ENCODE data around the gene SUSD3. TPM values are rescaled to one million over a fixed set of nuclear protein-coding genes. Genes with fewer than 3 reads are reported as not detected.

The SUSD3 gene
- total and polyA plus RNA-seq, 2 of the 4 experiments (the other 2 are of a cell fraction): 0.54 to 1.5 TPM

- no peaks in the 10 kb centered on the region for H3K36me3 ChIP-seq (ENCODE audit: control insufficient read depth, insufficient read depth, low read length)
- H2BK20ac ChIP-seq (ENCODE audit: low read depth, low read length): no peak overlapping the region
- H3K14ac ChIP-seq (replicated peaks; ENCODE audit: low read depth, low read length): no peak overlapping the region
- H4K91ac ChIP-seq (ENCODE audit: insufficient read depth, low read depth, low read length): no peak overlapping the region
- no peaks in the 10 kb centered on the region for H3K79me1 ChIP-seq (ENCODE audit: low read depth in 1 of 2, low read length in 2 of 2)
- H3K18ac ChIP-seq (ENCODE audit: low read depth, low read length): no peak overlapping the region
- H3K9me1 ChIP-seq (ENCODE audit: insufficient read depth, low read length): no peaks in the 10 kb centered on the region
- dilution Hi-C loops (cut with HindIII; ENCODE audit: low sequenced_read_pairs, unreplicated experiment) (no loop called here), intact Hi-C loops (cut with micrococcal nuclease) (no loop called here), in situ Hi-C loops (cut with MboI; ENCODE audit: low sequenced_read_pairs) (no loop called here)
- no peak overlapping the region for H4K8ac ChIP-seq (ENCODE audit: low read depth in 2 of 2, low read length in 2 of 2)
- ChIA-PET POLR2A (ENCODE audit: unreplicated experiment) (no interaction called here), CTCF (no interaction called here)
- no peak overlapping the region for H2AFZ ChIP-seq (replicated peaks; ENCODE audit: low read length, poor library complexity)
- no TSS peak for BruUV-seq (replicated peaks)
- WGBS, 2 experiments (ENCODE audit: extremely low coverage in 2 of 2, insufficient read length in 1 of 2): 85% methylated on average over 5 of the region's 8 CpGs; no CpG with 5 or more reads in 1 of the 2 experiments
- DNase-seq (no peak), ATAC-seq (ENCODE audit: low read depth) (no peak)
- H3K4ac ChIP-seq (ENCODE audit: low read depth, low read length): no peak overlapping the region
- H4K20me1 ChIP-seq (ENCODE audit: insufficient read depth, low read length): no peaks in the 10 kb centered on the region
- H3K27me3 ChIP-seq (ENCODE audit: control insufficient read depth, insufficient read depth, low read length): peaks cover 20% of the 10 kb centered on the region
- no peak overlapping the region for H3K4me3 ChIP-seq (ENCODE audit: insufficient read depth, low read depth, low read length)
- H2AK9ac ChIP-seq (replicated peaks; ENCODE audit: low read depth, low read length, poor library complexity): no peak overlapping the region
- H2AK5ac ChIP-seq (ENCODE audit: low read depth, low read length): no peak overlapping the region
- no peak overlapping the region for H3K27ac ChIP-seq (ENCODE audit: insufficient read depth, low read length)
- H3K23ac ChIP-seq (ENCODE audit: low read depth, low read length): no peak overlapping the region
- H3K9me3 ChIP-seq (ENCODE audit: control insufficient read depth, insufficient read depth, low read length): no peaks in the 10 kb centered on the region; the same call in 1 of the 2 replicates
- H3K4me2 ChIP-seq (ENCODE audit: low read depth, low read length): no peak overlapping the region
- H2BK5ac ChIP-seq (ENCODE audit: low read depth, low read length, poor library complexity, severe bottlenecking): no peak overlapping the region
- no peak overlapping the region for H2BK15ac ChIP-seq (ENCODE audit: low read depth, low read length)
- no peak overlapping the region for H2BK120ac ChIP-seq (ENCODE audit: low read depth, low read length)
- H4K5ac ChIP-seq (ENCODE audit: low read depth, low read length): no peak overlapping the region
- H3K9ac ChIP-seq (ENCODE audit: low read depth, low read length): no peak overlapping the region
- H3K4me1 ChIP-seq (ENCODE audit: control insufficient read depth, insufficient read depth, low read length): no peaks in the 10 kb centered on the region
- no peak overlapping the region for H3K56ac ChIP-seq (ENCODE audit: extremely low read depth, insufficient read depth, low read length)
- TF ChIP-seq CHD1 (IDR thresholded peaks at IDR 0.05; ENCODE audit: low read depth, low read length): no peak
- TF ChIP-seq MAZ (IDR thresholded peaks at IDR 0.05; ENCODE audit: borderline replicate concordance, low read depth, low read length): no peak
- no peak for TF ChIP-seq RFX5 (IDR thresholded peaks at IDR 0.05; ENCODE audit: low read depth, low read length)
- TF ChIP-seq CTCF (conservative IDR thresholded peaks at IDR 0.05; ENCODE audit: low read depth, low read length): no peak
- TF ChIP-seq RAD21 (IDR thresholded peaks at IDR 0.05; ENCODE audit: low read length): no peak
- TF ChIP-seq MXI1 (IDR thresholded peaks at IDR 0.05; ENCODE audit: borderline replicate concordance, low read depth, low read length): no peak
- TF ChIP-seq BHLHE40 (IDR thresholded peaks at IDR 0.05; ENCODE audit: low read depth, low read length): no peak
- TF ChIP-seq NFE2L2 (IDR thresholded peaks at IDR 0.05; ENCODE audit: low read depth, low read length): no peak
- TF ChIP-seq RCOR1 (IDR thresholded peaks at IDR 0.05; ENCODE audit: insufficient replicate concordance, low read length): no peak
- no peak for TF ChIP-seq FOS (IDR thresholded peaks at IDR 0.05; ENCODE audit: low read depth, low read length)
- no peak for TF ChIP-seq CEBPB (IDR thresholded peaks at IDR 0.05; ENCODE audit: low read depth, low read length)
- no peak for TF ChIP-seq MAFK (IDR thresholded peaks at IDR 0.05; ENCODE audit: low read depth, low read length)
- no peak for TF ChIP-seq SMC3 (IDR thresholded peaks at IDR 0.05; ENCODE audit: low read depth, low read length)
- TF ChIP-seq USF2 (IDR thresholded peaks at IDR 0.05; ENCODE audit: low read depth, low read length): no peak
- TF ChIP-seq POLR2A (IDR thresholded peaks at IDR 0.05; ENCODE audit: low read depth, low read length): no peak
Measured at GRCh38 chr9:93048566-93049448, 9.7 kb upstream of the SUSD3 start.
